Measurements from ENCODE around the gene FAM118B.
A peak's percentile ranks its signal among the peaks of the same experiment; 100 is the strongest.

Gene FAM118B

GRCh38 chr11:126280595-126280994 is 69.0 kb downstream of the FAM118B start:
- DNase-seq (ENCODE audit: low read depth in 1 of 2, low spot score in 1 of 2) = peak; percentile 65 to 80
- TF ChIP-seq CTCF (IDR thresholded peaks at IDR 0.05; ENCODE audit: insufficient read depth, low read length) (no peak), POLR2AphosphoS5 (IDR thresholded peaks at IDR 0.05; ENCODE audit: low read depth) (no peak), GABPA (IDR thresholded peaks at IDR 0.05; ENCODE audit: low read depth) (peak; percentile 61), REST (IDR thresholded peaks at IDR 0.05; ENCODE audit: insufficient replicate concordance, low read depth) (no peak), SPI1 (IDR thresholded peaks at IDR 0.05; ENCODE audit: borderline replicate concordance, low read depth) (peak; percentile 62; the same call in 1 of the 2 replicates)
- H3K27me3 ChIP-seq (ENCODE audit: insufficient read depth, poor library complexity, severe bottlenecking) = no peaks in the 10 kb centered on the region
- peak overlapping the region; percentile 61 for H3K27ac ChIP-seq (replicated peaks)
- H3K4me3 ChIP-seq (replicated peaks; ENCODE audit: insufficient read depth, low read length) = no peak overlapping the region

GRCh38 chr11:126281245-126281644 is 69.7 kb downstream of the FAM118B start:
- Histone ChIP-seq H3K4me3 (replicated peaks; ENCODE audit: insufficient read depth, low read length) (no peak overlapping the region), H3K27ac (replicated peaks) (peak overlapping the region; percentile 61), H3K27me3 (ENCODE audit: insufficient read depth, poor library complexity, severe bottlenecking) (no peaks in the 10 kb centered on the region)
- no peak for DNase-seq (ENCODE audit: low read depth in 1 of 2, low spot score in 1 of 2)
- TF ChIP-seq CTCF (IDR thresholded peaks at IDR 0.05; ENCODE audit: insufficient read depth, low read length) (no peak), SPI1 (IDR thresholded peaks at IDR 0.05; ENCODE audit: borderline replicate concordance, low read depth) (no peak), POLR2AphosphoS5 (IDR thresholded peaks at IDR 0.05; ENCODE audit: low read depth) (no peak), GABPA (IDR thresholded peaks at IDR 0.05; ENCODE audit: low read depth) (no peak), REST (IDR thresholded peaks at IDR 0.05; ENCODE audit: insufficient replicate concordance, low read depth) (no peak)

- Histone ChIP-seq H3K27ac (replicated peaks) (no peak overlapping the region), H3K27me3 (ENCODE audit: insufficient read depth, poor library complexity, severe bottlenecking) (no peaks in the 10 kb centered on the region), H3K4me3 (replicated peaks; ENCODE audit: insufficient read depth, low read length) (no peak overlapping the region)
- no peak for DNase-seq (ENCODE audit: low read depth in 1 of 2, low spot score in 1 of 2)
- TF ChIP-seq CTCF (IDR thresholded peaks at IDR 0.05; ENCODE audit: insufficient read depth, low read length) (no peak), POLR2AphosphoS5 (IDR thresholded peaks at IDR 0.05; ENCODE audit: low read depth) (no peak), REST (IDR thresholded peaks at IDR 0.05; ENCODE audit: insufficient replicate concordance, low read depth) (no peak), SPI1 (IDR thresholded peaks at IDR 0.05; ENCODE audit: borderline replicate concordance, low read depth) (no peak), GABPA (IDR thresholded peaks at IDR 0.05; ENCODE audit: low read depth) (no peak)
Observed at GRCh38 chr11:126281666-126282175, 70.1 kb downstream of the FAM118B start.
